Left lung (tissue), 10 donors: ENCODE measurements around the gene CEACAM19. TPM values are rescaled to one million over a fixed set of nuclear protein-coding genes. Genes with fewer than 3 reads are reported as not detected.

Experiments used
- ATAC-seq: fragments of 200-7000 bp; cut with Tn5 transposase; one replicate; pipeline ENCODE4 v1.9.1; 2020; ENCODE audit warnings: moderate library complexity
- DNase-seq, 4 donors: peaks; one replicate each; pipeline ENCODE4 v3.0.0-alpha.2; 2013 to 2020
- H3K27ac ChIP-seq, 2 donors: fragments of 200-600 bp; sonication (generic) in 1 of 2; one replicate each; pipeline versions ENCODE4 v1.5.0 to v1.8.0; 2020 to 2021
- H3K27me3 ChIP-seq, 2 donors: fragments of 200-600 bp; sonication (generic) in 1 of 2; one replicate each; pipeline versions ENCODE4 v1.5.0 to v1.8.0; 2020 to 2021
- H3K36me3 ChIP-seq, 2 donors: fragments of 200-600 bp; sonication (generic) in 1 of 2; one replicate each; pipeline versions ENCODE4 v1.5.0 to v1.8.0; 2020 to 2021
- H3K4me1 ChIP-seq, 2 donors: fragments of 200-600 bp; one replicate each; pipeline ENCODE4 v1.8.0; 2021
- H3K4me3 ChIP-seq, 2 donors: fragments of 200-600 bp; sonication (generic) in 1 of 2; one replicate each; pipeline versions ENCODE4 v1.5.0 to v1.8.0; 2020 to 2021; ENCODE audit warnings: mild to moderate bottlenecking in 1 of 2
- H3K9me3 ChIP-seq, 2 donors: fragments of 200-600 bp; sonication (generic) in 1 of 2; one replicate each; pipeline versions ENCODE4 v1.5.0 to v1.8.0; 2020 to 2021
- intact Hi-C, 2 donors: fragments of 100-400 bp; cut with DNase I; formaldehyde crosslinking; loops; one replicate each; pipeline versions ENCODE4 v1.11.2 to v1.14.2; 2022
- microRNA-seq, 2 donors: library from miRNA; unstranded; fragments of <30 nt; microRNA quantifications; one replicate each; pipeline ENCODE4, GENCODE V29; 2019
- polyA plus RNA-seq, 6 donors: library from polyadenylated mRNA; unstranded; fragments of 120-200 nt; gene quantifications; one replicate each; pipeline ENCODE4 v1.2.1, GENCODE V29; 2013; ENCODE audit not compliant: insufficient read length in 6 of 6
- total RNA-seq, 2 donors: library from RNA; stranded (reverse); fragmentation: NEBNext Ultra II Directional; extraction: Animal tissue kit (Norgen Biotek cat#: 25700); gene quantifications; one replicate each; pipeline ENCODE4 v1.2.1, GENCODE V29; 2021
- TF ChIP-seq, protein P1 (sequence below), 2 donors: fragments of 200-600 bp; sonication (generic) in 1 of 2; IDR thresholded peaks; one replicate each; pipeline versions ENCODE4 v1.5.0 to v1.8.0; 2021; ENCODE audit warnings: antibody characterized with exemption in 2 of 2
- donor health status: DM: no; HTN: yes; CAD: no.
- donor health status: DM: no; HTN: no; CAD: no.

CEACAM19 gene
- total and polyA plus RNA-seq, 8 donors = 4.1 to 21.9 (median 14.6) TPM

DNA sequence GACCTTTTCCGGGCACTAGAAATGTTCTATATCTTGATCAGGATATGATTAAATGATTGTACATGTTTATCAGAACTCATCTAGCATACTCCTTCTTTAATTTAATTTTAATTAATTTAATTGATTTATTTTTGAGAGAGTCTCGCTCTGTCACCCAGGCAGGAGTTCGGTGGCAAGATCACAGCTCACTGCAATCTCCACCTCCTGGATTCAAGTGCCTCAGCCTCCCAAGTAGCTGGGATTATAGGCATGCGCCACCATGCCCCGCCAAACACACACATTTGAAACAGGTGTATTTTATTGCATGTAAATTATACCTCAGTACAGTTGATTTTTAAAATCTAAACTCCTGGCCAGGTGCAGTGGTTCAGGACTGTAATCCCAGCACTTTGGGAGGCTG, 59.8 kb downstream of the CEACAM19 start:
- intact Hi-C loops = no loop called here
- TF ChIP-seq, protein P1, sequence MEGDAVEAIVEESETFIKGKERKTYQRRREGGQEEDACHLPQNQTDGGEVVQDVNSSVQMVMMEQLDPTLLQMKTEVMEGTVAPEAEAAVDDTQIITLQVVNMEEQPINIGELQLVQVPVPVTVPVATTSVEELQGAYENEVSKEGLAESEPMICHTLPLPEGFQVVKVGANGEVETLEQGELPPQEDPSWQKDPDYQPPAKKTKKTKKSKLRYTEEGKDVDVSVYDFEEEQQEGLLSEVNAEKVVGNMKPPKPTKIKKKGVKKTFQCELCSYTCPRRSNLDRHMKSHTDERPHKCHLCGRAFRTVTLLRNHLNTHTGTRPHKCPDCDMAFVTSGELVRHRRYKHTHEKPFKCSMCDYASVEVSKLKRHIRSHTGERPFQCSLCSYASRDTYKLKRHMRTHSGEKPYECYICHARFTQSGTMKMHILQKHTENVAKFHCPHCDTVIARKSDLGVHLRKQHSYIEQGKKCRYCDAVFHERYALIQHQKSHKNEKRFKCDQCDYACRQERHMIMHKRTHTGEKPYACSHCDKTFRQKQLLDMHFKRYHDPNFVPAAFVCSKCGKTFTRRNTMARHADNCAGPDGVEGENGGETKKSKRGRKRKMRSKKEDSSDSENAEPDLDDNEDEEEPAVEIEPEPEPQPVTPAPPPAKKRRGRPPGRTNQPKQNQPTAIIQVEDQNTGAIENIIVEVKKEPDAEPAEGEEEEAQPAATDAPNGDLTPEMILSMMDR (IDR thresholded peaks at IDR 0.05) = no peak
- DNase-seq (no peak), ATAC-seq (no peak)
- Histone ChIP-seq H3K4me3 (no peak overlapping the region), H3K4me1 (peaks cover 0 to 28% of the 10 kb centered on the region in 2 donors), H3K27ac (no peak overlapping the region), H3K36me3 (no peaks in the 10 kb centered on the region), H3K9me3 (no peaks in the 10 kb centered on the region), H3K27me3 (no peaks in the 10 kb centered on the region)

DNA sequence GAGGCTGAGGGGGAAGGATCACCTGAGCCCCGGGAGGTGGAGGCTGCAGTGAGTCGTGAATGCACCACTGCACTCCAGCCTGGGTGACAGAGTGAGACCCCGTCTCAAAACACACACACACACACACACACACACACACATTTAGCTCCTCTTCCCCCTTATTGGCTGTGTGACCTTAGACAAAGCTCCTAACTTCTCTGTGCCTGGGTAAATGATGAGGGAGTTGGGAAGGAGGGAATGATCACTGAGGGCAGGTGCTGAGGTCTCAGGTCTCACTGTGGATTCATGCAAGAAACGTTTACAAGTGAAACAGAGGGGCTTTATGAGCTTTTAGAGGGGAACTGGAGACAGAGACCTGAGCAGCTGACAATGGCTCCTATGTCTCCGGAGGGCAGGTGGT, 60.3 kb downstream of the CEACAM19 start:
- DNase-seq (no peak), ATAC-seq (no peak)
- Histone ChIP-seq H3K27ac (no peak overlapping the region), H3K9me3 (no peaks in the 10 kb centered on the region), H3K4me1 (peaks cover 0 to 28% of the 10 kb centered on the region in 2 donors), H3K27me3 (no peaks in the 10 kb centered on the region), H3K36me3 (no peaks in the 10 kb centered on the region), H3K4me3 (no peak overlapping the region)
- TF ChIP-seq, protein P1 (IDR thresholded peaks at IDR 0.05) = no peak
- intact Hi-C loops = no loop called here

DNA sequence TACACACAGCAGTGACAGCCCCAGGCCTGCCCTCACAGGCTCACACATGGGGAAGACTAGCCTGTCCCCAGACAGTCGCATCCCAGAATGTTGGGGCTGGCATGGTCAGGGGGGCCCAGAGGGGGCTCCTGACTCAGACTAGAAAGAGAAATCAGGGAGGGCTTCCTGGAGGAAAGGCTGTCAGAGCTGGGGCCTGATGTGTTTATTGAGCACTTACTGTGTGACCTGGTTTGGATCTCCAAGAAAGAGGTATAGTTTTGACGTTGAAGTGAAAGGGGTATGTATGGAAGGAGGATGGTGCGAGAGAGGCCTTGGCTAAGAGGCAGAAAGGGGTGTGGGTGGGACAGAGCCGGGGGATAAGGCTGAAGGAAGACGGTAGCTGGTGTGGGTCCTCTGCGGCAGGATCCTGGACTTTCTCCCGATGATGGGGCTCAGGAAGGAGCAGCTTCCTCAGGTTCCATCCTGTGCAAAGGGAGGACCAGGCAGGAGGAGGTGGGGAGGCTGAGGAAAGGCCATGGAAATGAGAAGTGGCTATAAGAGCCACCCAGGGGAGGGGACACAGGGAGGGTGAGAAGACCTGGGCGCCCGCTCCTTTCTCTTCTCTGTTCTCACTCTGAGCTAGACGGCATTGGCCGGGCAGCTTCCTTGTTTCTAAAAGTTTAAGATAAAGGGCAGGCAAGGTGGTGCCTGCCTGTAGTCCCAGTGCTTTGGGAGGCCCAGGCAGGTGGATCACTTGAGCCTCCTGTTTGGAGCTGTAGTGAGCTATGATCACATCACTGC, 61.1 kb downstream of the CEACAM19 start:
- Histone ChIP-seq H3K4me3 (no peak overlapping the region), H3K4me1 (peaks cover 0 to 30% of the 10 kb centered on the region in 2 donors), H3K9me3 (no peaks in the 10 kb centered on the region), H3K36me3 (no peaks in the 10 kb centered on the region), H3K27me3 (no peaks in the 10 kb centered on the region), H3K27ac (no peak overlapping the region)
- ATAC-seq = no peak
- intact Hi-C loops = no loop called here
- TF ChIP-seq, protein P1 (IDR thresholded peaks at IDR 0.05) = no peak
- no peak for DNase-seq

Small RNA genes lying within 50 kb of the gene (microRNA-seq; reads per million reads assigned to microRNA genes)
- gene MIR4531 = 0 reads per million in 2 donors

Other genes starting within 250 kb of the CEACAM19 start
- 1 to 10 TPM; 3.8 to 4.5 TPM for gene ZNF229, start 223.0 kb upstream of the CEACAM19 start, total RNA-seq
- 10 to 100 TPM; 11.4 to 15.4 (median 13.0) TPM for gene ZNF229, start 223.0 kb upstream of the CEACAM19 start, polyA plus RNA-seq
- gene ZNF180, start 171.0 kb upstream of the CEACAM19 start, total RNA-seq = 1 to 10 TPM; 6.0 to 7.7 TPM
- 10 to 100 TPM; 14.5 to 16.6 (median 15.8) TPM for gene ZNF180, start 171.0 kb upstream of the CEACAM19 start, polyA plus RNA-seq
- not detected for gene CEACAM20, start 141.8 kb upstream of the CEACAM19 start, total RNA-seq
- gene CEACAM20, start 141.8 kb upstream of the CEACAM19 start, polyA plus RNA-seq = not detected
- not detected for gene IGSF23, start 57.9 kb upstream of the CEACAM19 start, total RNA-seq
- gene IGSF23, start 57.9 kb upstream of the CEACAM19 start, polyA plus RNA-seq = under 1 TPM in 2 of 6 donors, not detected in 4; 0.17 to 0.18 TPM
- gene PVR, start 27.6 kb upstream of the CEACAM19 start, total RNA-seq = 10 to 100 TPM; 46.3 to 67.9 TPM
- 10 to 100 TPM; 22.5 to 29.3 (median 27.6) TPM for gene PVR, start 27.6 kb upstream of the CEACAM19 start, polyA plus RNA-seq
- under 1 TPM in 1 of 2 donors, not detected in 1; 0.20 TPM for gene CEACAM16, start 27.7 kb downstream of the CEACAM19 start, total RNA-seq
- not detected for gene CEACAM16, start 27.7 kb downstream of the CEACAM19 start, polyA plus RNA-seq
- gene BCL3, start 77.2 kb downstream of the CEACAM19 start, total RNA-seq = 10 to 100 TPM; 48.2 to 79.9 TPM
- 10 to 100 TPM in 5 of 6 donors, 1 to 10 TPM in 1; 7.3 to 16.6 (median 12.9) TPM for gene BCL3, start 77.2 kb downstream of the CEACAM19 start, polyA plus RNA-seq
- gene CBLC, start 106.4 kb downstream of the CEACAM19 start, total RNA-seq = 1 to 10 TPM; 5.2 to 6.1 TPM
- 1 to 10 TPM; 3.1 to 5.7 (median 3.8) TPM for gene CBLC, start 106.4 kb downstream of the CEACAM19 start, polyA plus RNA-seq
- 100 to 1,000 TPM; 110 to 389 TPM for gene BCAM, start 137.6 kb downstream of the CEACAM19 start, total RNA-seq
- 100 to 1,000 TPM; 143 to 235 (median 163) TPM for gene BCAM, start 137.6 kb downstream of the CEACAM19 start, polyA plus RNA-seq
- gene NECTIN2, start 174.8 kb downstream of the CEACAM19 start, total RNA-seq = 100 to 1,000 TPM in 1 of 2 donors, 10 to 100 TPM in 1; 86.7 to 145 TPM
- 10 to 100 TPM; 66.9 to 92.1 (median 77.6) TPM for gene NECTIN2, start 174.8 kb downstream of the CEACAM19 start, polyA plus RNA-seq
- 10 to 100 TPM; 42.0 to 79.9 TPM for gene TOMM40, start 219.8 kb downstream of the CEACAM19 start, total RNA-seq
- 10 to 100 TPM; 28.8 to 48.2 (median 37.3) TPM for gene TOMM40, start 219.8 kb downstream of the CEACAM19 start, polyA plus RNA-seq
- 100 to 1,000 TPM; 196 to 757 TPM for gene APOE, start 234.3 kb downstream of the CEACAM19 start, total RNA-seq
- gene APOE, start 234.3 kb downstream of the CEACAM19 start, polyA plus RNA-seq = 10 to 100 TPM; 22.6 to 45.1 (median 32.6) TPM
- gene APOC1, start 243.1 kb downstream of the CEACAM19 start, total RNA-seq = 100 to 1,000 TPM; 248 to 569 TPM
- 10 to 100 TPM in 4 of 6 donors, 1 to 10 TPM in 2; 9.2 to 14.0 (median 11.3) TPM for gene APOC1, start 243.1 kb downstream of the CEACAM19 start, polyA plus RNA-seq